Mononuclear cell (primary cell): Measurements from ENCODE around the gene WNT8A. TPM values are rescaled to one million over a fixed set of nuclear protein-coding genes. Genes with fewer than 3 reads are reported as not detected.
"Not testable (repeated sequence)": the region's sequence is repeated elsewhere in the genome, so short reads cannot be mapped to it uniquely, and the experiment has no call there.

ENCODE experiments used
- H3K27me3 ChIP-seq: 2 replicates; pipeline ENCODE4 v1.6.0; 2011; ENCODE audit warnings: low read length, control low read depth; ENCODE audit not compliant: insufficient read depth
- H3K4me1 ChIP-seq: 2 replicates; pipeline ENCODE4 v1.5.1; 2011; ENCODE audit warnings: mild to moderate bottlenecking, low read length, control low read depth; ENCODE audit not compliant: insufficient read depth
- H3K4me3 ChIP-seq: 2 replicates; pipeline ENCODE4 v1.5.1; 2011; ENCODE audit warnings: mild to moderate bottlenecking, low read length, moderate library complexity
- H3K9me3 ChIP-seq: 2 replicates; pipeline ENCODE4 v1.5.1; 2011; ENCODE audit warnings: low read depth, mild to moderate bottlenecking, control low read depth, low read length
- total RNA-seq: library from RNA; depleted of rRNA; stranded (reverse); fragments of >200 nt; gene quantifications from one replicate; pipeline ENCODE4 v1.2.3, GENCODE V29; 2012

The WNT8A gene
- total RNA-seq, 1 donor, result not detected

GRCh38 chr5:138068742-138069600, 14.9 kb upstream of the WNT8A start:
- no peaks in the 10 kb centered on the region for H3K9me3 ChIP-seq
- H3K4me3 ChIP-seq, result no peak overlapping the region
- H3K4me1 ChIP-seq, result no peaks in the 10 kb centered on the region
- H3K27me3 ChIP-seq, result no peaks in the 10 kb centered on the region

GRCh38 chr5:138070026-138070425, 13.8 kb upstream of the WNT8A start:
- H3K27me3 ChIP-seq, H3K9me3 ChIP-seq, H3K4me3 ChIP-seq, H3K4me1 ChIP-seq: not testable (repeated sequence)

- no peaks in the 10 kb centered on the region for H3K27me3 ChIP-seq
- peaks cover 8% of the 10 kb centered on the region for H3K4me1 ChIP-seq
- H3K4me3 ChIP-seq, result no peak overlapping the region
- no peaks in the 10 kb centered on the region for H3K9me3 ChIP-seq
Measured at GRCh38 chr5:138077064-138077696, 6.7 kb upstream of the WNT8A start.

GRCh38 chr5:138078006-138078643, 5.7 kb upstream of the WNT8A start:
- Histone ChIP-seq H3K4me3 (no peak overlapping the region), H3K27me3 (no peaks in the 10 kb centered on the region), H3K9me3 (no peaks in the 10 kb centered on the region), H3K4me1 (peaks cover 8% of the 10 kb centered on the region)

- Histone ChIP-seq H3K9me3 (no peaks in the 10 kb centered on the region), H3K27me3 (no peaks in the 10 kb centered on the region), H3K4me3 (no peak overlapping the region), H3K4me1 (peaks cover 8% of the 10 kb centered on the region)
Measured at GRCh38 chr5:138082033-138082432, 1.8 kb upstream of the WNT8A start.

GRCh38 chr5:138091685-138092084, 7.9 kb downstream of the WNT8A start:
- Histone ChIP-seq H3K9me3 (no peaks in the 10 kb centered on the region), H3K27me3 (no peaks in the 10 kb centered on the region), H3K4me3 (no peak overlapping the region), H3K4me1 (peaks cover 6% of the 10 kb centered on the region)

- Histone ChIP-seq H3K9me3 (no peaks in the 10 kb centered on the region), H3K27me3 (no peaks in the 10 kb centered on the region), H3K4me1 (peaks cover 6% of the 10 kb centered on the region), H3K4me3 (no peak overlapping the region)
Measured at GRCh38 chr5:138092301-138092700, 8.5 kb downstream of the WNT8A start.

- H3K27me3 ChIP-seq, result no peaks in the 10 kb centered on the region
- no peak overlapping the region for H3K4me3 ChIP-seq
- no peaks in the 10 kb centered on the region for H3K9me3 ChIP-seq
- peaks cover 6% of the 10 kb centered on the region for H3K4me1 ChIP-seq
Measured at GRCh38 chr5:138093036-138093435, 9.2 kb downstream of the WNT8A start.

- no peak overlapping the region for H3K4me3 ChIP-seq
- H3K9me3 ChIP-seq, result no peaks in the 10 kb centered on the region
- peaks cover 6% of the 10 kb centered on the region for H3K4me1 ChIP-seq
- no peaks in the 10 kb centered on the region for H3K27me3 ChIP-seq
Measured at GRCh38 chr5:138095100-138095907, 11.5 kb downstream of the WNT8A start.

GRCh38 chr5:138096363-138096762, 12.5 kb downstream of the WNT8A start:
- Histone ChIP-seq H3K9me3 (no peaks in the 10 kb centered on the region), H3K27me3 (no peaks in the 10 kb centered on the region), H3K4me3 (no peak overlapping the region), H3K4me1 (peaks cover 6% of the 10 kb centered on the region)

GRCh38 chr5:138096997-138097828, 13.4 kb downstream of the WNT8A start:
- no peaks in the 10 kb centered on the region for H3K27me3 ChIP-seq
- no peaks in the 10 kb centered on the region for H3K9me3 ChIP-seq
- H3K4me1 ChIP-seq, result peaks cover 6% of the 10 kb centered on the region
- H3K4me3 ChIP-seq, result no peak overlapping the region

- Histone ChIP-seq H3K27me3 (no peaks in the 10 kb centered on the region), H3K4me3 (no peak overlapping the region), H3K4me1 (peaks cover 11% of the 10 kb centered on the region), H3K9me3 (no peaks in the 10 kb centered on the region)
Measured at GRCh38 chr5:138102454-138103318, 18.9 kb downstream of the WNT8A start.

- Histone ChIP-seq H3K27me3 (no peaks in the 10 kb centered on the region), H3K4me3 (no peak overlapping the region), H3K4me1 (peaks cover 11% of the 10 kb centered on the region), H3K9me3 (no peaks in the 10 kb centered on the region)
Measured at GRCh38 chr5:138103319-138103637, 19.4 kb downstream of the WNT8A start.
